ENCODE results near the gene MAPK11.

DNA sequence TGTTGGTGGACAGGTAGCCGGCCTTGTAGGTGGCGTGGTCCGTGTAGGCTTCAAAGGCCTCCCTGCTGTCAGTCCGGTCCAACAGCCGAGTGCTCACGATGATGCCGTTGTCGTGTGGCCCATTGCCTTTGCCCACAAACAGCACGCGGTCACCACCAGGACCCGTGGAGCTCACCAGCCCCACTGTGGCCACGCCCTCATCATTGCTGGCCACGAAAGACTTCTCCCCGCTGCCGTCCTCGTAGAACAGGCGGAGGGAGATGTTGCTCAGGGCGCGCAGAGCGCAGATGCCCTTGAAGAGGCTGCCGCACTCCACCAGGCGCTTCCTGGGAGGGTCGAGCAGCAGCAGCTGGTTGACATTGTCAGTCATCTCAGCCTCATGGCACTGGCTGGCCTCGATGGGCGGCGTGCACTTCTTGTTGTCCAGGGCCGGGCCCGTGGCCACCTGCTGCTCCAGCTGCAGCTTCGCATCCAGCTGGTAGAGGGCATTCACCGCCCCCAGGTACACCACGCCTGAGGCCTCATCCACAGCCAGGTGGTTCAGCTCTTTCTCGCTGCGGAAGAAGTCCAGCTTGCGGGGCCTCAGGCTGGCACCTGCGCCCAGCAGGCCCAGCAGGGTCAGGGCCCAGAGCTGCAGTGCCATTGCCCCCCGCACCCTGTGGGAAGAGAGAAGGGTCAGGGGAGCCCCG is 19.9 kb upstream of the MAPK11 start:
- TF ChIP-seq, protein P1, sequence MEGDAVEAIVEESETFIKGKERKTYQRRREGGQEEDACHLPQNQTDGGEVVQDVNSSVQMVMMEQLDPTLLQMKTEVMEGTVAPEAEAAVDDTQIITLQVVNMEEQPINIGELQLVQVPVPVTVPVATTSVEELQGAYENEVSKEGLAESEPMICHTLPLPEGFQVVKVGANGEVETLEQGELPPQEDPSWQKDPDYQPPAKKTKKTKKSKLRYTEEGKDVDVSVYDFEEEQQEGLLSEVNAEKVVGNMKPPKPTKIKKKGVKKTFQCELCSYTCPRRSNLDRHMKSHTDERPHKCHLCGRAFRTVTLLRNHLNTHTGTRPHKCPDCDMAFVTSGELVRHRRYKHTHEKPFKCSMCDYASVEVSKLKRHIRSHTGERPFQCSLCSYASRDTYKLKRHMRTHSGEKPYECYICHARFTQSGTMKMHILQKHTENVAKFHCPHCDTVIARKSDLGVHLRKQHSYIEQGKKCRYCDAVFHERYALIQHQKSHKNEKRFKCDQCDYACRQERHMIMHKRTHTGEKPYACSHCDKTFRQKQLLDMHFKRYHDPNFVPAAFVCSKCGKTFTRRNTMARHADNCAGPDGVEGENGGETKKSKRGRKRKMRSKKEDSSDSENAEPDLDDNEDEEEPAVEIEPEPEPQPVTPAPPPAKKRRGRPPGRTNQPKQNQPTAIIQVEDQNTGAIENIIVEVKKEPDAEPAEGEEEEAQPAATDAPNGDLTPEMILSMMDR (IDR thresholded peaks at IDR 0.05), result no peak
- TF ChIP-seq POLR2AphosphoS5 (IDR thresholded peaks at IDR 0.05) (no peak), POLR2A (IDR thresholded peaks at IDR 0.05) (no peak)

Measured in sigmoid colon (tissue), 4 donors.